GM18526 (cell line): Measurements from ENCODE around the gene BLOC1S3.

Source experiments
- POLR2A ChIP-seq: IDR thresholded peaks from 3 replicates; pipeline ENCODE4 v1.6.1; 2011; ENCODE audit not compliant: insufficient read length; ENCODE audit errors: extremely low read depth

The BLOC1S3 gene, protein sequence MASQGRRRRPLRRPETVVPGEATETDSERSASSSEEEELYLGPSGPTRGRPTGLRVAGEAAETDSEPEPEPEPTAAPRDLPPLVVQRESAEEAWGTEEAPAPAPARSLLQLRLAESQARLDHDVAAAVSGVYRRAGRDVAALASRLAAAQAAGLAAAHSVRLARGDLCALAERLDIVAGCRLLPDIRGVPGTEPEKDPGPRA

GRCh38 chr19:45178262-45179071, at the start of gene BLOC1S3:
Gene BLOC1S3, plus strand, starts transcription at chr19:45178784. Its CDS starts 513 bp downstream, at chr19:45179297.
- peak; percentile 82 for TF ChIP-seq POLR2A

GRCh38 chr19:45128806-45129205, 49.8 kb upstream of the BLOC1S3 start:
- TF ChIP-seq POLR2A: no peak

GRCh38 chr19:45130236-45130635, 48.3 kb upstream of the BLOC1S3 start:
- no peak for TF ChIP-seq POLR2A

GRCh38 chr19:45130888-45131615, 47.5 kb upstream of the BLOC1S3 start:
- no peak for TF ChIP-seq POLR2A

DNA sequence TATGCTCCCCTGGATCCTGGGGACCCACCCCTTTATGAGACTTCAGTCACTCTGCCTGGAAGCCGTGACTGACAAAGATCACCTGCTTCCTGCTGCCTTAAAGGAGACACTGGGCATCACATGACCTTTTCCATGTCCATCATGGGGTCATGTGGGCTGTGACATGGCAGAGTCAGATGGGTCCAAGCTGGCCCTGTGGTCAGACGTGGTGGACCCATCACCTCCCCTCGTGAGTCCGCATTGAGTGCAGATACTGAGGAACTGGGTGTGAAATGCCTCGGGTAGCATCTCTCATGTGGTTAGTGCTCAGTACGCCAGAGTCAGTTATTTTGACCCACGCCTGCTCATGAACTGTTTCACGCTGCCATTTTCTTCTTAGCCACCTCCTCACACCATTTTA, 44.9 kb upstream of the BLOC1S3 start:
- no peak for TF ChIP-seq POLR2A

GRCh38 chr19:45135176-45135885, 43.3 kb upstream of the BLOC1S3 start:
- no peak for TF ChIP-seq POLR2A

DNA sequence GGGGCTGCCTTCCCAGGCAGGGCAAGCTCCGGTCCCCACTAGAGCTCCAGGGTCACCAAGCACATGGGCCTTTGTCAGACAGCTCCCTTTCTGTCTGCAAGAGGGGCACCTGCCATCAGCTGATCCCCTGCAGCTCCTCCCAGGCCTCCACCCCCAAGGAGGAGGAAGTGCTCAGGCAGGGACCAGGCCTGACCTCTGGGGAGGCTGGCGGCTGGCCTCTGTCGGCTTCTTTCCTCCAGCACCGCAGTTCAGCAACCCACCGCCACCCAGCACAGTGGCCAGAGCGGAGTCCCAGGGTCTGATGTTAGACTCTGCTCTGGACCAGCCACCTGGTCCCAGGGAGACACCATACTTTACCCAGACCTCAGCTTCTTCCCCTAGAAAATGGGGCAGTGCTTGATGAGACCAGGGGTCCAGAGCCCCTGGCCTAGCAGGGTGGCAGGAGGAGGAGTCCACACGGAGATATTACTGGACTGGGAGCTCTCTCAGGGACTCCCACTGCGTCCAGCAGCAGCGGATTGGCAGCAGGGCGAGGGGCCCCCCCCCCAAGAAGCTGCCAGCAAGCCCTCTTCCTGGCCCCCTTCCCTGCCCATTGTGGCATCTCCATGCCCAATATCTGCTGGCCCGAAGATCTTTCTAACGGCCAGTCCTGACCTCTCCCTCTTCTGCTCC, 41.9 kb upstream of the BLOC1S3 start:
- TF ChIP-seq POLR2A: no peak

GRCh38 chr19:45137179-45137761, 41.3 kb upstream of the BLOC1S3 start:
- no peak for TF ChIP-seq POLR2A

DNA sequence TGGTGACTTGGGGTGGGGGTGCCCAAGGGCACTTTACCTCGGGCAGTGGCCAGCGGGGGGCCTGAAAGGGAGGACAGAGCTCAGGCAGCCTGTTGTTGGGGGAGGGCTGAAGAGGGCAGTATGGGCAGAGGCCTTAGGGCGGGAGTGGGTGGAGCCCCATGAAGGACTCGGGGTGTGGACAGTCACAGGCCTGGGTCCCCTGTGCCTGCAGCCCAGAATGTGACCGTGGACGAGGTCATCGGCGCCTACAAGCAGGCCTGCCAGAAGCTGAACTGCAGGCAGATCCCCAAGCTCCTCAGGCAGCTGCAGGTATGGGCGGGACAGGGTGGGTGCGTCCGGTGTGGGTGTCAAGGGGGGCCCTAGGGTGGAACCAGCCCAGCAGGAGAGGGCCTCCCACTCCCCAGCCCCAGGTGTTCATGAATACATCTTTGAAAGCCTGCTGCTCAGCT, 40.3 kb upstream of the BLOC1S3 start:
- no peak for TF ChIP-seq POLR2A

DNA sequence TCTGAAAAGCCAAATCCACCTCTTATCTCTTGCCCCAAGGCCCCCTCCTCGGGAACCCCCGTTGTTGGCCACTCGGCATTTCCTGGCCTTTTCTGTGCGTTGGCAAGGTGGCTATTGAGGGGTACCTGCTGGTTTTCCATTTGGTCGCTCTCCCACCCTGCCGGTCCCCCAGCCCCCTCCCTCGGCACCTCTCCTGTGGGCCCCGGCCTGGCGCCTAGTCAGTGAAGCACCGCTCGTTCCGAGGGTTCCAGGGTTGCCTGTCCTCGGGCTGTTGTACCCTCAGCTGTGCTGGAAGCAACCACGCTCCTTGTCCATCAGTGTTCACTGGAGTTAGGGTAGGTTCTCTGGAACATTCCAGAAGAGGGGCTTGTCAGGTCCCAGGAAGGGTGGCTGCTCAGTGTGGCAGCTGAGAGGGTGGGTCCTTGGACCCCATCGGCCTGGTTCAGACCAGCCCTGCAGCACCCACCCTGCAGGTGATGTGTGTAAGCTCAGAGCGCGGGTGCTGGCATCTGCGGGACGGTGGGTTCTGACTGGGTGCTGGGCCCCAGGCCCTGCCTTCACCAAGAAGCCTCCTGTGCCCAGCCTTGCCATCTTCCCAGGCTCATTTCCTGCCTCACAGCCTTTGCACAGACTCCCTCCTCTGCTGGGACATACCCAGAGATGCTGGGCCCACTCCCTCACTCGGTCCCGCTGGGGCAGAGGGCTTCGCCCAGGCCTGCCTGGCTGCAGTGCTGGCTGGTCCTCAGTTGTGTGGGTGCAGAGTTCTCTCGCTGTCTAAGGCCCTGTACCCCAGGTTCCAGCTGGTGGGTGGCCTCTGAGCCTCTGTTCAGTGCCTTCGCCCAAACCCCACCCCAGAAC, 39.1 kb upstream of the BLOC1S3 start:
- no peak for TF ChIP-seq POLR2A

DNA sequence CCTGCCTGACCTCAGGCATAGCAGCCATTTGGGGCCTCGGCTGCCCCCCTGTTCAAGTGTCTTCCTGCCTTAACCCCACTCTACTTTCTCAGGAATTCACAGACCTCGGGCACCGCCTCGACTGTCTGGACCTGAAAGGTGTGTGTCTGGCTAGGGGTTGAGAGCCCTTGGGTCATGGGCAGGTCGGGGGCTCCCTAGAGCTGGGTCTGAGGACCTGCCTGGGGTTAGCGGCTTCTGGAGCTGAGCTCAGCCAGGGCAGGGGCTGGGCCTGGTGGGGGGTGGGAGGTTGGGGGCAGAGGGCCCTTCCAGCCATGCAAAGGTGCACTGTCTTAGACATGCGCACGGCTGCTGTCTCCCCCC, 38.5 kb upstream of the BLOC1S3 start:
- no peak for TF ChIP-seq POLR2A

DNA sequence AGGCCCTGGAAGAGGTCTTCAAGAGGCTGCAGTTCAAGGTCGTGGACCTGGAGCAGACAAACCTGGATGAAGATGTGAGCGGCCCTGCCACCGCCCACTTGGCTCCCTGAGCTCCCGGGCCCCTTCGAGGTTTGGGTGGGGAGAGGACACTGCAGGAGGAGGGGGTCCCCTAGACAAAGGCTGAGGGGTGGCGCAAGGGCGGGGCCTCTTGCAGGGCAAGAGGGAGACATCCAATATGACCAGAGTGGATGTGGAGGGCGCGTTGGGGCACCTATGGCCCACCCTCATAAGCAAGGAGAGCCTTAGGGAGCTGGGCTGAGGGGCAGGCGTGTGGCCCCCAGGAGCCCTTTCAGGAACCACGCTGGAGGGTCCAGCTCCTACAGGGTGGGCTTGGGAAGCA, 38.1 kb upstream of the BLOC1S3 start:
- no peak for TF ChIP-seq POLR2A

DNA sequence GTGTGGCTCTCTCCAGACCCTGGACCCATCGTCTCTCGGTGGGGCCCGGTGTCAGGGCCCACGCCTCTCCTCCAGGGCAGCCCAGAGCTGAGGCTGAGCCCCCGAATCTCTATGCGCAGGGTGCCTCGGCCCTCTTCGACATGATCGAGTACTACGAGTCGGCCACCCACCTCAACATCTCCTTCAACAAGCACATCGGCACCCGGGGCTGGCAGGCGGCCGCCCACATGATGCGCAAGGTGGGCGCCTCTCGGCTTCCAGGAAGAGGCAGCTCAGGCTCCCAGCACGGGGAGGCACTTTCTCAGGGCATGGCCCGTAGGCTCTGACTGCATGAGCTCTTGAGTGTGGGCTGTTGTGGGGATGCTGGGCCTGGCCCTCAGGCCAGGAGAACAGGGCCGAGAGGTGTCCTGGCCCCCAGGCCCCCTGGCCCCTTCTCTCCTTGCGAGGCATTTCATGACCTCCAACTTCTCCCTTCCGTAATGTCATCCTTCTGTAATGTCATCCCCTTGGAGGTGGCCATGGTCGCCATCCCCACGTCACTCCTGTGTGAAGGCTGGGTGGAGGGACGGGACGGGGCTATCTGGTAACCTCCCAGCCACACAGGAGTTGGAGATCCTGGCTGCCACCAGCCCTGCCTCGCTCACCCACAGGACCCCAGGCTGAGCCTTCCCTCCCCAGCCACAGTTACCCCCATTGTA, 37.2 kb upstream of the BLOC1S3 start:
- TF ChIP-seq POLR2A: no peak

DNA sequence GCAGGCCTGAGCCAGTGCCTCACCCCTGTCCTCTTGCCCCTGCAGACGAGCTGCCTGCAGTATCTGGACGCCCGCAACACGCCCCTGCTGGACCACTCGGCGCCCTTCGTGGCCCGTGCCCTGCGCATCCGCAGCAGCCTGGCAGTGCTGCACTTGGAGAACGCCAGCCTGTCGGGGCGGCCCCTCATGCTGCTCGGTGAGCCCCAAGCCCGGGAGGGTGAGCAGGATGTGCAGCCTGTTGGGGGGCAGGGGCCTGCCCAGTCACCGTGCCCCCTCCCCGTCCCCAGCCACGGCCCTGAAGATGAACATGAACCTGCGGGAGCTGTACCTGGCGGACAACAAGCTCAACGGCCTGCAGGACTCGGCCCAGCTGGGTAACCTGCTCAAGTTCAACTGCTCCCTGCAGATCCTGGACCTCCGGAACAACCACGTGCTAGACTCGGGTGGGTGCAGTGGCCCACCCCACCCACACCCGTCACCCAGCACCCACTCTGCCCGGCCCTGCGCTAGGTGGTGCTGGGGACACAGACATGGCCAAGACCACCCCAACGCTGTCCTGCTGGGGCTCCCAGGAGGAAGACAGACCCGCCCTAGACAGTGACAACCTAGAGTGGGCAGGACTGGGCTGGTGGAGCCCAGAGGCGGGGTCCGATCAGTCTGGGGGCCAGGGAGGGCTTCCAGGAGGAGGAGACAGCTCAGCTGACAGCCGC, 36.4 kb upstream of the BLOC1S3 start:
- TF ChIP-seq POLR2A: no peak
